ENCODE results near the gene IFIT2.
"Not testable (repeated sequence)": the region's sequence is repeated elsewhere in the genome, so short reads cannot be mapped to it uniquely, and the experiment has no call there.

Gene IFIT2

DNA sequence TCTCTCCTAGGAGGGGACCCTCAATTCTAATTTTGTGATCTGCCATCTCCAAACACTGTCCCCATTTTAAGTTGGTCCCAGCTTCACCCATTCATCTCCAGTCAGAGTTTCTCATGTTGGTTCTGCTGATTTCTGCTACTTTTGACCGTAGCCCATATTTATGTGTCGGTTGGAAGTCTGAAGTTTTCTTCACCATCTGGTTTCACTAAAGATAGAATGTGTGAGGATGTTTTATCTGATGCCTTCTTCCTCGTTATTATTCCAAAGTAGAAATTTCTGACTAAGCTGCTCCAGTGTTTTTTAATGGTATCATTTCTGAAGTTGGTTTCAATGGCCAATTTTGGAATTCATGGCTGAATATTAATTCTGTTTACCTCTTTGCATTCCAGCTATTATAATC lies 21.3 kb upstream of the IFIT2 start:
- H3K4me3 ChIP-seq (ENCODE audit: low read depth, low read length) = no peak overlapping the region
- H3K4me1 ChIP-seq (ENCODE audit: control insufficient read depth, insufficient read depth, low read length) = peaks cover 21% of the 10 kb centered on the region
- H3K27me3 ChIP-seq (ENCODE audit: control insufficient read depth, insufficient read depth, low read length) = no peaks in the 10 kb centered on the region
- H3K9ac ChIP-seq (ENCODE audit: low read length) = no peak overlapping the region
- no peaks in the 10 kb centered on the region for H3K36me3 ChIP-seq (ENCODE audit: control insufficient read depth, insufficient read depth, low read length)
- H3K27ac ChIP-seq (ENCODE audit: low read depth, low read length) = no peak overlapping the region
- peaks cover 3% of the 10 kb centered on the region; the same call in 1 of the 2 replicates for H3K9me3 ChIP-seq (ENCODE audit: control insufficient read depth, insufficient read depth, low read depth, low read length)

DNA sequence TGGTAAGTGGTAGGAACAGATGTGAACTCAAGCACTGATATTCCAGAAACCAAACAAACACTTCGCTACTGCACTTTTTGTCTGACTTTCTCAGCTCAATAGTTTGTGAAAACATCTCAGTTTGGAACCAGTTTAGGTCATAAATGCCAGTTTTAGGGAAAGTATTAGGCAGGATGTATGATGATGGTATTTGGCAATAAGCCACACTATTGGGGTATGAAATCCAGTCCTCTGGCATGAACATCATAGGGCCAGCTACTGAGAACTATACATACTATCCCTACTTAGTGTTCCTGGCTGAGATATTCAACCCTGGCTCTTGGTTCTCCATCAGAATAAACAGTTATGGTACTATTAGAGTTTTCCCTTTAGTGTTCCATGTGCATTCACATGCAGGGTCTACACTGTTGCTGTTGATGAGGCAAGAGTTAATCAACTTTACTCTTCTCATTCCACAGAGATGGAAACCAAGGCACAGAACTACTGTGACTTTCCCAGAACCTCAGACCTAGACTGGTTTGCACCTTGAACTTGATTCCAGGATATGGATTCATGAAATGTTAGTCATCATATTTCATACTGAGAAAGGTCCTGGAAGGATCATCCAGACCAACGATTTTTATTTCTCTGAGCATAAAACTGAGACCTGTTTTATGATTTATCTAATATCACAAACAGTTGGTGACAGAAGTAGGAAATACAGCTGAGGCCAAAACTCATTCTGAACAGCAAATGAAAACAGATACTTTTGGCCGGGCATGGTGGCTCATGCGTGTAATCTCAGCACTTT lies 20.0 kb upstream of the IFIT2 start:
- Histone ChIP-seq H3K4me3 (ENCODE audit: low read depth, low read length) (no peak overlapping the region), H3K27me3 (ENCODE audit: control insufficient read depth, insufficient read depth, low read length) (no peaks in the 10 kb centered on the region), H3K9ac (ENCODE audit: low read length) (no peak overlapping the region), H3K9me3 (ENCODE audit: control insufficient read depth, insufficient read depth, low read depth, low read length) (peaks cover 8% of the 10 kb centered on the region; the same call in 1 of the 2 replicates), H3K36me3 (ENCODE audit: control insufficient read depth, insufficient read depth, low read length) (no peaks in the 10 kb centered on the region), H3K27ac (ENCODE audit: low read depth, low read length) (no peak overlapping the region), H3K4me1 (ENCODE audit: control insufficient read depth, insufficient read depth, low read length) (peaks cover 21% of the 10 kb centered on the region)

DNA sequence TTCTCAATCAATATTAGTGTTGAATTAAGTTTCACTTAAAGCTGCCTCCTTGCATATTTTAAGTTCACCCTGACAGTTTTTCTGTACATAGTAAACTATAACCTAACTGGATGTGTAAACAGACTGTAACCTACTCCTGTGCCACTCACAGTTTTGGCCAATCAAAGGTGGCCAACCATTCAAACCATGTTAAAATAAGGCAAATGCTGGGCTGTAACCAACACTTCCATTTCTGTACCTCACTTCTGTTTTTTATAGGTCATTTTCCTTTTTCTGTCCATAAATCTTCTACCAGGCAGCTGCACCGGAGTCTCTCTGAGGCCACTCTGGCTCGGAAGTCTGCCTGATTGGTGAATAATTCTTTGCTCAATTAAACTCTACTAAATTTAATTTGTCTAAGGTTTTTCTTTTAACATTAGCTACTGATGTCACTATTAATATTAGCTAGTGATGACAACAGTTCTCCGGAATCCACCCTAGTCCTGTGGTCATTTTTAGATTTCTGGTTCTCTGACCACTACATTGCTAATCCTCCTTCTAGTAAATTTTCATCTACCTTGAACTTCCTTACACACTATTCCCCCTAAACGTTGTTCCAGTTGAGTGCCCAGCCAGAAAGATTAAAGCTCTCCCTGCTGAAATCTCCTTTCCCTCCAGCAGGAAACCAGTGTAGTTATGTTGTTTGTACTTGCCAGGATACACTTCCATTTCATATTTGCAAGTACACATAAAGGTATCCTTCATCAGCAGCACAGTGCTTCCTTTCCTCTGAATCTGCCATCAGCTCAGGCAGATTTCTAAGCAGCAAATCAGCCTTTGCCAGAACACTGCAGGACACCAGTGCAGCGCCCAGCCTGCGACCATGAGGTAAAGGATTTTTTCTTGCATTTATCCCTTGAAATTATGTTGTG lies 18.6 kb upstream of the IFIT2 start:
- Histone ChIP-seq H3K27ac (ENCODE audit: low read depth, low read length) (peak overlapping the region; percentile 61; the same call in 1 of the 2 replicates), H3K27me3 (ENCODE audit: control insufficient read depth, insufficient read depth, low read length) (no peaks in the 10 kb centered on the region), H3K9me3 (ENCODE audit: control insufficient read depth, insufficient read depth, low read depth, low read length) (peaks cover 22% of the 10 kb centered on the region; the same call in 1 of the 2 replicates), H3K4me3 (ENCODE audit: low read depth, low read length) (no peak overlapping the region; the same call in 1 of the 2 replicates), H3K36me3 (ENCODE audit: control insufficient read depth, insufficient read depth, low read length) (peaks cover 11% of the 10 kb centered on the region; the same call in 1 of the 2 replicates), H3K9ac (ENCODE audit: low read length) (peak overlapping the region; percentile 5), H3K4me1 (ENCODE audit: control insufficient read depth, insufficient read depth, low read length) (peaks cover 17% of the 10 kb centered on the region)

DNA sequence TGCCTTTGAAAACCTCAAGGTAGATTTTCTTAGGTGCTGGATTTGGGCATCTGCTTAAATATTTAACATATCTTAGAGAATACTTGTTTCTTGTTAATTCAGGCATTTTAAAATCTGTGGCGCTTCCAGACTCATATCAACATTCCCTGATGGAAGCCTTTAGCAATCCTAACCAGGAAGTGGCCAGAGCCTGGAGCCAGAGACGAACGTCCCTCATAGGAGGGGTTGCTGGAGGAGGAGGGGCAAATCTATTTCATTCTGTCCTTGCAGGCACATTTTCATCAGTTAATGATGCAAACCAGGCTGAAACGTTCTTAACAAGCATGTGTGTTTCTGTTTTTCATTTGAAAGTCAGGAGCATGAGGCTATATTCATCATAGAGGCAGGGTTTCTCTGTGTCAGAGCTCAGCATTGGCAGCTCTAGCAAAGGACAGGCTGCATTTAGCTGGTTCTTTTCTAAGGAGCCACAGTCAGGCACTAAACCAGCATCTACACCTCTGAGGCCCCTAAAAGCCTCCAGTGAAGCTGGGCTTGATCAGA lies 17.8 kb upstream of the IFIT2 start:
- Histone ChIP-seq H3K4me3 (ENCODE audit: low read depth, low read length) (no peak overlapping the region; the same call in 1 of the 2 replicates), H3K4me1 (ENCODE audit: control insufficient read depth, insufficient read depth, low read length) (peaks cover 16% of the 10 kb centered on the region), H3K9ac (ENCODE audit: low read length) (peak overlapping the region; percentile 15), H3K27me3 (ENCODE audit: control insufficient read depth, insufficient read depth, low read length) (no peaks in the 10 kb centered on the region), H3K36me3 (ENCODE audit: control insufficient read depth, insufficient read depth, low read length) (peaks cover 15% of the 10 kb centered on the region; the same call in 1 of the 2 replicates), H3K27ac (ENCODE audit: low read depth, low read length) (peak overlapping the region; percentile 61; the same call in 1 of the 2 replicates), H3K9me3 (ENCODE audit: control insufficient read depth, insufficient read depth, low read depth, low read length) (peaks cover 25% of the 10 kb centered on the region; the same call in 1 of the 2 replicates)

DNA sequence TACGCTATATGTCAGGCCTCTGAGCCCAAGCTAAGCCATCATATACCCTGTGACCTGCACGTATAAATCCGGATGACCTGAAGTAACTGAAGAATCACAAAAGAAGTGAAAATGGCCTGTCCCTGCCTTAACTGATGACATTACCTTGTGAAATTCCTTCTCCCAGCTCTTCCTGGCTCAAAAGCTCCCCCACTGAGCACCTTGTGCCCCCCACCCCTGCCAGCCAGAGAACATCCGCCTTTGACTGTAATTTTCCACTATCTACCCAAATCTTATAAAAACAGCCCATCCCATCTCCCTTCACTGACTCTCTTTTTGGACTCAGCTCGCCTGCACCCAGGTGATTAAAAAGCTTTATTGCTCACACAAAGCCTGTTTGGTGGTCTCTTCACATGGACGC lies 17.1 kb upstream of the IFIT2 start:
- H3K9ac ChIP-seq (ENCODE audit: low read length) = peak overlapping the region; percentile 78
- peaks cover 25% of the 10 kb centered on the region; the same call in 1 of the 2 replicates for H3K9me3 ChIP-seq (ENCODE audit: control insufficient read depth, insufficient read depth, low read depth, low read length)
- peaks cover 16% of the 10 kb centered on the region for H3K4me1 ChIP-seq (ENCODE audit: control insufficient read depth, insufficient read depth, low read length)
- H3K36me3 ChIP-seq (ENCODE audit: control insufficient read depth, insufficient read depth, low read length) = peaks cover 22% of the 10 kb centered on the region; the same call in 1 of the 2 replicates
- H3K27ac ChIP-seq (ENCODE audit: low read depth, low read length); H3K27me3 ChIP-seq (ENCODE audit: control insufficient read depth, insufficient read depth, low read length): not testable (repeated sequence)
- H3K4me3 ChIP-seq (ENCODE audit: low read depth, low read length) = peak overlapping the region; percentile 50; the same call in 1 of the 2 replicates

DNA sequence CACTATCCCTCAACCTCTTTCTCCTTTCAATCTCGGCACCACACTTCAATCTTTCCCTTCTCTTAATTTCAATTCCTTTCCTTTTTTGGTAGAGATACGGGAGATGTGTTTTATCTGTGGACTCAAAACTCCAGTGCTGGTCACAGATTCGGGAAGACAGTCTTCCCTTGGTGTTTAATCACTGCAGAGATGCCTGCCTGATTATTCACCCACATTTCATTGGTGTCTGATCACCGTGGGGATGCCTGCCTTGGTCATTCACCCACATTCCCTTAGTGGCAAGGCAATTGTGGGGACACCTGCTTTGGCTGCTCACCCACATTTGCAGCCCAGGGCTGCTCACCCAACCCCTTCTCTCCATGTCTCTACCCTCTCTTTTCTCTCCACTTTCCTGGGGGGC lies 16.5 kb upstream of the IFIT2 start:
- peaks cover 25% of the 10 kb centered on the region; the same call in 1 of the 2 replicates for H3K9me3 ChIP-seq (ENCODE audit: control insufficient read depth, insufficient read depth, low read depth, low read length)
- H3K4me1 ChIP-seq (ENCODE audit: control insufficient read depth, insufficient read depth, low read length) = peaks cover 16% of the 10 kb centered on the region
- peak overlapping the region; percentile 78 for H3K9ac ChIP-seq (ENCODE audit: low read length)
- peaks cover 26% of the 10 kb centered on the region; the same call in 1 of the 2 replicates for H3K36me3 ChIP-seq (ENCODE audit: control insufficient read depth, insufficient read depth, low read length)
- not testable (repeated sequence) for H3K27ac ChIP-seq (ENCODE audit: low read depth, low read length); H3K27me3 ChIP-seq (ENCODE audit: control insufficient read depth, insufficient read depth, low read length)
- H3K4me3 ChIP-seq (ENCODE audit: low read depth, low read length) = peak overlapping the region; percentile 50; the same call in 1 of the 2 replicates

DNA sequence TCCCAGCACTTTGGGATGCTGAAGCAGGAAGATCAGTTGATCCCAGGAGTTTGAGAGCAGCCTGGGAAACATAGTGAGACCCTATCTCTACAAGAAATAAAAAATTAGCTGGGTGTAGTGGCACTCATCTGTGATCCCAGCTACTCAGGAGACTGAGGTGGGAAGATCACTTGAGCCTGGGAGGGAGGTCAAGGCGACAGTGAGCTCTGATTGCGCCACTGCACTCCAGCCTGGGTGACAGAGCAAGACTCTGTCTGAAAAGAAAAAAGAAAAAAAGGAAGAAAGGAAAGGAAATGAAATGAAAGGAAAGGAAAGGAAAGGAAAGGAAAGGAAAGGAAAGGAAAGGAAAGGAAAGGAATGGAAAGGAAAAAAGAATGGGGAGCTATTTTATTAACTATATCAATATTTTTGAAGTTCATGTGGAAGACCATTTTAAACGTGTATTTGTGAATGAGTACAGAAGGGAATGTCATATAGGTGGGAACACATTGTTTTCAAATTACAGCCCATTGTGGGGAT lies 7.1 kb upstream of the IFIT2 start:
- Histone ChIP-seq H3K27me3 (ENCODE audit: control insufficient read depth, insufficient read depth, low read length) (no peaks in the 10 kb centered on the region), H3K27ac (ENCODE audit: low read depth, low read length) (no peak overlapping the region), H3K9ac (ENCODE audit: low read length) (no peak overlapping the region), H3K4me1 (ENCODE audit: control insufficient read depth, insufficient read depth, low read length) (no peaks in the 10 kb centered on the region), H3K4me3 (ENCODE audit: low read depth, low read length) (no peak overlapping the region), H3K36me3 (ENCODE audit: control insufficient read depth, insufficient read depth, low read length) (peaks cover 28% of the 10 kb centered on the region; the same call in 1 of the 2 replicates), H3K9me3 (ENCODE audit: control insufficient read depth, insufficient read depth, low read depth, low read length) (no peaks in the 10 kb centered on the region)

DNA sequence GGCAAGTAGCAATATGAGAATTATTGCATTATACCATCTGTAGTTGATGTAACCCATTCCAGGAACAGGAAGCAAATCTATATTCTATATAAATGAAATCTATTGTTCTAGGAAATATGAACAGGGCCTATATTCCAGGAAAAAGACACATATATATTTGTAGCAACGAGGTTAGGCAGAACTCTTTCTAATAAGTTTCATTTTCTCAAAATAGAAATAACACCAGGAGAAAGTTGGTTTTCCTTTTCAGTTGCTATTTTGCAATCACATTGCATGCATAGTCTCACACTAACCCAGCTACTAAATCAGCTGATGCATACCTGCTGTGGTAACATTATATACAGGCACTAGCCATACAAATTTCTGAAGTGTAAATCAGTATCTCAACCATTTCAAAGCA lies 6.2 kb upstream of the IFIT2 start:
- Histone ChIP-seq H3K9me3 (ENCODE audit: control insufficient read depth, insufficient read depth, low read depth, low read length) (no peaks in the 10 kb centered on the region), H3K4me1 (ENCODE audit: control insufficient read depth, insufficient read depth, low read length) (no peaks in the 10 kb centered on the region), H3K27ac (ENCODE audit: low read depth, low read length) (no peak overlapping the region), H3K27me3 (ENCODE audit: control insufficient read depth, insufficient read depth, low read length) (no peaks in the 10 kb centered on the region), H3K9ac (ENCODE audit: low read length) (no peak overlapping the region), H3K4me3 (ENCODE audit: low read depth, low read length) (no peak overlapping the region), H3K36me3 (ENCODE audit: control insufficient read depth, insufficient read depth, low read length) (peaks cover 25% of the 10 kb centered on the region; the same call in 1 of the 2 replicates)

DNA sequence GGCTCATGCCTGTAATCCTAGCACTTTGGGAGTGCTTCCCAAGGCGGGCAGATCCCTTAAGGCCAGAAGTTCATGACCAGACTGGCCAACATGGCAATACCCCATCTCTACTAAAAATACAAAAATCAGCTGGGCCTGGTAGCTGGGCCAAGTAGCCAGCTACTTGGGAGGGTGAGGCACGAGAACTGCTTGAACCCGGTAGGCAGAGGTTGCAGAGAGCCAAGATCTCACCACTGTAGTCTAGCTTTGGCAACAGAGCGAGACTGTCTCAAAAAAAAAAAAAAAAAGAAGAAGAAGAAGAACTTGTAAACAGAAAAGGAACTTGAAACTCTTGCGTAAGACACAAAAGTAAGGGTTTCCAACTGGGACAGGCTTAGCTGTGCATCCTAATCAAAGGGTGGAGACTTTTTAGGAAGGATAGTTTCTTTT lies 5.6 kb upstream of the IFIT2 start:
- no peak overlapping the region for H3K4me3 ChIP-seq (ENCODE audit: low read depth, low read length)
- H3K9ac ChIP-seq (ENCODE audit: low read length) = no peak overlapping the region
- no peaks in the 10 kb centered on the region for H3K9me3 ChIP-seq (ENCODE audit: control insufficient read depth, insufficient read depth, low read depth, low read length)

DNA sequence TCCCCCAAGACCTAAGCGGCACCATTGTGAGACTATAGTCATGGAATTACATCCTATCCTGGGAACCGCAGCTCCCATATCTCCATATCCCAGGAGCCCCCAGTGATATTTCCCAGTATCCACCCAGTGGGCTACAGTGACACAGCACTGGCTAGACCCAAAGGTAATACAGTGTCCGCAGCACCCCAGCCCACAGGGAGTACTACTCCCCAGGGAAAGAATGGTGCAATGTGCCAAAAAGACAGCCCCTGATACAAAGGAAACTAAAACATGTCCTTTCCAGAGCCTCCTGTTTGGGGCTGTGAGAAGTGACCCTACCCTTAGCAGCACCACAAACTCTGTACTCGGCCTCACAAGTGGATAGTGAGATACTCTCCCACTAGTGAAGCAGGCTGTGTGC lies 4.5 kb upstream of the IFIT2 start:
- Histone ChIP-seq H3K4me3 (ENCODE audit: low read depth, low read length) (no peak overlapping the region), H3K27ac (ENCODE audit: low read depth, low read length) (no peak overlapping the region), H3K9me3 (ENCODE audit: control insufficient read depth, insufficient read depth, low read depth, low read length) (no peaks in the 10 kb centered on the region), H3K4me1 (ENCODE audit: control insufficient read depth, insufficient read depth, low read length) (peaks cover 12% of the 10 kb centered on the region), H3K27me3 (ENCODE audit: control insufficient read depth, insufficient read depth, low read length) (no peaks in the 10 kb centered on the region), H3K9ac (ENCODE audit: low read length) (no peak overlapping the region), H3K36me3 (ENCODE audit: control insufficient read depth, insufficient read depth, low read length) (peaks cover 13% of the 10 kb centered on the region; the same call in 1 of the 2 replicates)

More for the DNA sequence above, 5.6 kb upstream of the IFIT2 start:
- peaks cover 2% of the 10 kb centered on the region; the same call in 1 of the 2 replicates for H3K4me1 ChIP-seq (ENCODE audit: control insufficient read depth, insufficient read depth, low read length)
- H3K27me3 ChIP-seq (ENCODE audit: control insufficient read depth, insufficient read depth, low read length) = no peaks in the 10 kb centered on the region
- peaks cover 23% of the 10 kb centered on the region; the same call in 1 of the 2 replicates for H3K36me3 ChIP-seq (ENCODE audit: control insufficient read depth, insufficient read depth, low read length)
- H3K27ac ChIP-seq (ENCODE audit: low read depth, low read length) = no peak overlapping the region

All from HUES6 (cell line).